Stomach (tissue), 4 donors: ENCODE measurements around the gene ZNFX1.

Experiments used
- CTCF ChIP-seq, 7 experiments: fragments of 450-650 bp in 4 of 7; fragments of 200-600 bp in 3 of 7; sonication (generic) in 3 of 7; IDR thresholded peaks; one replicate each; pipeline ENCODE4 v1.5.1; 2016 to 2019; ENCODE audit warnings: antibody characterized with exemption in 7 of 7, control low read depth in 2 of 7, mild to moderate bottlenecking in 1 of 7
- POLR2A ChIP-seq, 4 donors: fragments of 450-650 bp; IDR thresholded peaks; one replicate each; pipeline ENCODE4 v1.6.1; 2016; ENCODE audit warnings: antibody characterized with exemption in 4 of 4, control low read depth in 2 of 4, mild to moderate bottlenecking in 1 of 4, moderate library complexity in 1 of 4

DNA sequence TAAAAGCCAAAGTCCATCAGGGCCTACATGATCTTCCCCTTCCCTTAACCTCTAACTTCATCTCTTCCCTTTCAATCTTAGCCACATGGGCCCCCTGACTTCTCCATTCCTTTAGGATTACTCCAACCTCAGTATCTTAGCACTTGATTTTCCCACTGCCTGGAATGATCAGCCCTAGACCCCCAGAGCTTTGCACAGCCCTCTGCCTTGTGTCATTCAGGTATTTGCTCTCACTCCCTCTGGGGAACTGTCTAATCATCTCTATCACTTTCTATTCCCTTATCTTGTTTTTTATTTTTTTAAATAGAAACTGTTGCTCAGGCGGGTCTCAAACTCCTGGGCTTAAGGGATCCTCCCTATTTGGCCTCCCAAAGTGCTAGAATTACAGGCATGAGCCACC, 13.3 kb upstream of the ZNFX1 start:
- TF ChIP-seq POLR2A (IDR thresholded peaks at IDR 0.05): no peak
- TF ChIP-seq CTCF (IDR thresholded peaks at IDR 0.05): no peak
